SK-N-SH treated with all-trans-retinoic acid at 6 μM for 48 hours (cell line): Measurements from ENCODE around the gene MRGPRG.

Source experiments
- ATAC-seq: fragments of 200-7000 bp; cut with Tn5 transposase; 3 replicates; pipeline ENCODE4 v1.9.1; 2020; ENCODE audit warnings: mild to moderate bottlenecking, moderate library complexity
- BACH2 ChIP-seq: fragments of 250-450 bp; sonication (Bioruptor Pico); IDR thresholded peaks from 2 replicates; pipeline ENCODE4 v1.9.0; 2021; ENCODE audit warnings: mild to moderate bottlenecking, borderline replicate concordance
- CREB5 ChIP-seq: fragments of 250-450 bp; sonication (Bioruptor Pico); IDR thresholded peaks from 2 replicates; pipeline ENCODE4 v1.5.1; 2020; ENCODE audit warnings: low read depth, mild to moderate bottlenecking, moderate library complexity
- CSDC2 ChIP-seq: fragments of 250-450 bp; sonication (Bioruptor Pico); IDR thresholded peaks from 2 replicates; pipeline ENCODE4 v1.5.0; 2020; ENCODE audit warnings: mild to moderate bottlenecking, moderate library complexity
- CSRNP3 ChIP-seq: fragments of 250-450 bp; sonication (Bioruptor Pico); IDR thresholded peaks from 2 replicates; pipeline ENCODE4 v1.5.1; 2021; ENCODE audit warnings: mild to moderate bottlenecking, moderate library complexity
- GLIS3 ChIP-seq: fragments of 250-450 bp; sonication (Bioruptor Pico); IDR thresholded peaks from 2 replicates; pipeline ENCODE4 v1.5.0; 2020; ENCODE audit warnings: mild to moderate bottlenecking, moderate library complexity
- ISL1 ChIP-seq: fragments of 250-450 bp; sonication (Bioruptor Pico); IDR thresholded peaks from 2 replicates; pipeline ENCODE4 v2.1.2; 2022; ENCODE audit warnings: mild to moderate bottlenecking, moderate library complexity
- OSR1 ChIP-seq: fragments of 250-450 bp; sonication (Bioruptor Pico); IDR thresholded peaks from 2 replicates; pipeline ENCODE4 v1.8.0; 2022; ENCODE audit warnings: moderate library complexity, mild to moderate bottlenecking, inconsistent platforms
- PATZ1 ChIP-seq: fragments of 250-450 bp; sonication (Bioruptor Pico); IDR thresholded peaks from 2 replicates; pipeline ENCODE4 v1.8.0; 2020; ENCODE audit warnings: mild to moderate bottlenecking, moderate library complexity, borderline replicate concordance
- POU6F1 ChIP-seq: fragments of 250-450 bp; sonication (Bioruptor Pico); IDR thresholded peaks from 2 replicates; pipeline ENCODE4 v1.8.0; 2021; ENCODE audit warnings: low read depth, mild to moderate bottlenecking, moderate library complexity, borderline replicate concordance
- PPARA ChIP-seq: fragments of 250-450 bp; sonication (Bioruptor Pico); IDR thresholded peaks from 2 replicates; pipeline ENCODE4 v1.5.0; 2020; ENCODE audit warnings: mild to moderate bottlenecking, borderline replicate concordance
- RARB ChIP-seq: fragments of 250-450 bp; sonication (Bioruptor Pico); IDR thresholded peaks from 2 replicates; pipeline ENCODE4 v1.8.0; 2021; ENCODE audit warnings: mild to moderate bottlenecking, moderate library complexity
- SNAI2 ChIP-seq: fragments of 250-450 bp; sonication (Bioruptor Pico); IDR thresholded peaks from 2 replicates; pipeline ENCODE4 v1.5.0; 2020; ENCODE audit warnings: mild to moderate bottlenecking, moderate library complexity
- TCF4 ChIP-seq: fragments of 250-450 bp; sonication (Bioruptor Pico); IDR thresholded peaks from 2 replicates; pipeline ENCODE4 v1.8.0; 2021; ENCODE audit warnings: mild to moderate bottlenecking, moderate library complexity, borderline replicate concordance
- TOX ChIP-seq: fragments of 250-450 bp; sonication (Bioruptor Pico); IDR thresholded peaks from 2 replicates; pipeline ENCODE4 v1.8.0; 2021; ENCODE audit warnings: mild to moderate bottlenecking, moderate library complexity, borderline replicate concordance
- TSHZ2 ChIP-seq: fragments of 250-450 bp; sonication (Bioruptor Pico); IDR thresholded peaks from 2 replicates; pipeline ENCODE4 v1.5.0; 2020; ENCODE audit warnings: mild to moderate bottlenecking, moderate library complexity
- ZC3H10 ChIP-seq: fragments of 250-450 bp; sonication (Bioruptor Pico); IDR thresholded peaks from 2 replicates; pipeline ENCODE4 v1.5.1; 2021; ENCODE audit warnings: mild to moderate bottlenecking, moderate library complexity
- ZFP30 ChIP-seq: fragments of 450-650 bp; formaldehyde crosslinking; IDR thresholded peaks from 2 replicates; pipeline ENCODE4 v1.5.0; 2022; ENCODE audit warnings: mild to moderate bottlenecking, moderate library complexity
- ZNF70 ChIP-seq: fragments of 450-650 bp; formaldehyde crosslinking; IDR thresholded peaks from 2 replicates; pipeline ENCODE4 v1.5.0; 2020; ENCODE audit warnings: mild to moderate bottlenecking, moderate library complexity
- ZNF8 ChIP-seq: fragments of 450-650 bp; formaldehyde crosslinking; IDR thresholded peaks from 2 replicates; pipeline ENCODE4 v1.5.0; 2020; ENCODE audit warnings: mild to moderate bottlenecking, moderate library complexity

The MRGPRG gene

GRCh38 chr11:3243880-3244279, 25.3 kb upstream of the MRGPRG start:
- TF ChIP-seq BACH2, result no peak
- TF ChIP-seq CSRNP3 (CRISPR knock-in tag), result no peak
- TF ChIP-seq ZNF70 (CRISPR knock-in tag), result no peak
- TF ChIP-seq RARB (CRISPR knock-in tag), result no peak
- TF ChIP-seq ZFP30 (CRISPR knock-in tag), result no peak
- no peak for TF ChIP-seq POU6F1 (CRISPR knock-in tag)
- TF ChIP-seq CSDC2 (CRISPR knock-in tag), result no peak
- no peak for TF ChIP-seq TCF4 (CRISPR knock-in tag)
- TF ChIP-seq CREB5 (CRISPR knock-in tag), result no peak
- no peak for TF ChIP-seq SNAI2
- no peak for TF ChIP-seq ZNF8 (CRISPR knock-in tag)
- TF ChIP-seq TOX (CRISPR knock-in tag), result no peak
- no peak for TF ChIP-seq GLIS3 (CRISPR knock-in tag)
- no peak for TF ChIP-seq TSHZ2 (CRISPR knock-in tag)
- no peak for TF ChIP-seq ISL1 (CRISPR knock-in tag)
- no peak for TF ChIP-seq ZC3H10 (CRISPR knock-in tag)
- no peak for ATAC-seq

GRCh38 chr11:3237119-3237518, 18.5 kb upstream of the MRGPRG start:
- no peak for TF ChIP-seq TSHZ2 (CRISPR knock-in tag)
- ATAC-seq, result no peak

- no peak for ATAC-seq
- no peak for TF ChIP-seq OSR1 (CRISPR knock-in tag)
- no peak for TF ChIP-seq PATZ1 (CRISPR knock-in tag)
- no peak for TF ChIP-seq TCF4 (CRISPR knock-in tag)
- TF ChIP-seq RARB (CRISPR knock-in tag), result no peak
- no peak for TF ChIP-seq ISL1 (CRISPR knock-in tag)
- TF ChIP-seq PPARA (CRISPR knock-in tag), result no peak
- no peak for TF ChIP-seq ZC3H10 (CRISPR knock-in tag)
Observed at GRCh38 chr11:3234846-3235245, 16.2 kb upstream of the MRGPRG start.
